KG1 (cell line): Measurements from ENCODE around the gene UNC5B.

Experiments
- DNase-seq: peaks from one replicate; lab custom pipeline; 2025; lab: John Stamatoyannopoulos, UW

The UNC5B gene

DNA sequence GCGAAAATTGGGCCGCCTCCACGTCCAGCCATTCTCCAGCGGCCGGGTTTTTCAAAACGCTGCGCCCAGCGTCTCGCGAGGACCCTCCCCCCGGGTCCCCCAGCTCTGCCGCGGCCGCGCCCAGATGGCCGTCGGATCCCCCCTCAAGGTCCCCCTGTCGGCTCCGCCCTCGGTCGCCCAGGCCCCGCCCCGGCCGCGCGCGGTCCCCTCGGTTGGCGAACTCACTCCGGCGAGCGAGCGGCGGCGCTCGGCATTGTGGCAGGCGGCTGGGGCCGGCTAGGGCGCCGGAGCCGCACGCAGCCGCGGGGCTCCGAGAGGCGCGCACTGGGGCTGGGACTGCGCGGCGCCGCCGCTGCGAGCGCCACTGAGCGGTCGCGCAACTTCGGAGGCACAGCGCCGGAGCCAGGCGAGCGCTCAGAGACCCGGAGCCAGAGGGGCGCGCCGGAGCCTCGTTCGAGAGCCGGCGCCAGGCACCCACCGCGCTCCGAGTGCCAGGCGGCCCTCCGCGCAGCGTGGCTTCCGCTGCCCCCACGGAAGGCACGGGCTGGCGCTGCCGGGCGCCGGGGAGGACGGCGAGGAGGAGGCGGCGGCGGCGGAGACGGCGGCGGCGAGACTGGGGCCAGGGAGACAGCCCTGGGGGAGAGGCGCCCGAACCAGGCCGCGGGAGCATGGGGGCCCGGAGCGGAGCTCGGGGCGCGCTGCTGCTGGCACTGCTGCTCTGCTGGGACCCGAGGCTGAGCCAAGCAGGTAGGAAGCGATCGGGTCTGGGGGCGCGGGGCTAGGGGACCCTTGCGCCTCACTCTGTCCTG is at the start of gene UNC5B:
UNC5B (plus strand) TSS at position 253 of the 809 bp plus-strand sequence; CDS start at position 669, 416 bp downstream.
- peak; percentile 50 for DNase-seq

DNA sequence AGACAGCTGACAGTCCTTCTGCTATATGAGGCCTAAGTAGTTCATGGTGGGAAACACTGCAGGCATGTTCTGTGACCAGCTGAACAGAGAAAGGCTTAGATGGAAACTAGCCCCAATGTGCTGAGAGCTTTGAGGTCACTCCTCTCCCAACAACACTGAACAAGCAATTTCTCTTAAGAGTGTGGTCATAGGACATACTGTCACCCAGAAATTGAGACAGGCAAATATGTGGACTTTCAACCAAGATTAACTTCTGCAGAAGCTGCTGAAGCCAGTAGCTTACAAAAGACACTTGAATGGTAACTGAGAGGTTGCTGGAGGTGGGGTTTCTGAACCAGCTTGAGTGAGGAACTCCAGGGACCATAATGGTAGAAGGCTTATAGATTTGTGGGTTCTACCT is 38.9 kb upstream of the UNC5B start:
- no peak for DNase-seq

DNA sequence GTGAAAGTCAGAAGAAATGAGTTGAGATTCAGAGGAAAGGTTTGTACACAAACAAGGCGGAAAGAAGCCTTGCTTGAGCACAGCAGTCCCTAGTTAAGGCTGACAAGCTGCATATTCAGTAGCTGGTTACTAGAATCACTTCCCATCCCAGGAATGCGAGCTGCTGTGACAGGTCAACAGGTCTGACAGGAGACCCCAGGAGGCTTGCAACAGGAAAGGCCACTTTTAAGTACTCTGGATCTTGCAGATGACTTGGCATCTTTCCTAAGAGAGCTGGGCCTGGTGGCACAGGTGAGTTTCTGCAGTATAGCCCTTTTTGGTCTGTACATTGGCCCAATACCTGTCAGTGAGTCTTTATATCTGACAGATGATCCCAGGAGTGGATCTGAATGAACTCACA is 35.7 kb upstream of the UNC5B start:
- no peak for DNase-seq

DNA sequence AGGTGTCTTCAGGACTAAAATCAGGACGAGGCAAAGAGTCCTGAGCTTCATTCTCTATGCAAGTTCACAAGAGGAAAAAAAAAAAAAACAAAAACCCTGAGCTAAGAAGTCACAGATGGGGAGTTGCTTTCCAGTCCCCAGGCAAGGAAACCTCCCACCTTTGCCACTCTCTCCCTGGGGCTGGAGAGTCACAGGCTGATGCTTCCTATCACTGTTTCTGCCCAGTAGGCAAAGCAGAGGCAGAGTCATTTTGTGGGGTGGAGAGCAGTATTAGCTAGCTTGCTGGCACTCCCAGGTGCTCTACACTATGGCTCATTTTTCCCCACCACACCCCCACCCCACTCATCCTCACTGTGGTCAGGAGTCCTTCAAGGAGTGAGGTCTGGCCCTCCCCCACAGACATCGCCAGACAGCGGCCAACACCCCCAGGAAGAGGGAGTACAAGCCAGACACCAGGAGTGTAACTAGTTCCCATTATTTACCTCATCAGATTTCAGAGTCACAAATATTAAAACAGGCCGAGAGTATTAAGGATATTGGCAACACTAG is 34.6 kb upstream of the UNC5B start:
- no peak for DNase-seq

- no peak for DNase-seq
Measured at GRCh38 chr10:71178880-71179279, 33.5 kb upstream of the UNC5B start.

DNA sequence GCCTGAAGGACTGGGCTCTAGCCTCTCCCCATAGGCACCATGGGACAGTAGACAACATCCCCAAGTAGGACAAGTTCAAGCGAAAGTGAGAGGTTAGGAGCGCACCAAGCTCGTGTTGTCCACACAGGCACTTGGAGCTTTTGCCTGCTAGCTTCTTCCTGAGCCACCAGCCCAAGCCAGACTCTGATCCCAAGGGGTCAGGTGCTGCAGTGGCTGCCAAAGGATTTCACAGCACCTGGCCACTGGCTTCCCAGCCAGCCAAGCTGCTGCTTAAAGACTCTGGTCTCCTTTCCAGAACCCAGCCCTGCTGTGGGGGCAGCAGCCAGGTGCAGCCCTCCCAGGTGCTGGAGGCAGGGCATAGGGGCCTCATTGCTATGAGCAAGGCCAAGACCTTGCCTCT is 33.0 kb upstream of the UNC5B start:
- no peak for DNase-seq

DNA sequence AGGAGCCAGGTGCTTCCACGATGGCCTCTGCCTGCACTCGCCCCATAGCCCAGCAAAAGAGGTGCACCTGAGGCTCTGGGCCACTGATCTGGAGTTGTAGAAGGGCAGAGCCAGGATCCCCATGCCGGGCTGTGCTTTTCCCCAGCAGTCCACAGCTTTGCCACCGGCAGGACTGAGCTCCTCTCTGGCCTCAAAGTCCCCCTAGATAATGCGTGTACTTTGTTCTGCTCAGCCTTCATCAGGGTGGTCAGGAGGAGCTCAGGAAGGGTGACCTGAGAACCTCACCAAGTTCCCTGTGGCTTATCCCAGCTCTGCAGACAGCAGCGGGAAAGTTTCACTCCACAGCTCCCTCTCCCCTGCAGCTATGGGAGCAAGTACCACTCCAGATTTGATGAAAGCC is 27.9 kb upstream of the UNC5B start:
- DNase-seq = no peak

- DNase-seq = no peak
Measured at GRCh38 chr10:71185209-71185608, 27.2 kb upstream of the UNC5B start.

GRCh38 chr10:71187197-71187596 is 25.2 kb upstream of the UNC5B start:
- DNase-seq = no peak

DNA sequence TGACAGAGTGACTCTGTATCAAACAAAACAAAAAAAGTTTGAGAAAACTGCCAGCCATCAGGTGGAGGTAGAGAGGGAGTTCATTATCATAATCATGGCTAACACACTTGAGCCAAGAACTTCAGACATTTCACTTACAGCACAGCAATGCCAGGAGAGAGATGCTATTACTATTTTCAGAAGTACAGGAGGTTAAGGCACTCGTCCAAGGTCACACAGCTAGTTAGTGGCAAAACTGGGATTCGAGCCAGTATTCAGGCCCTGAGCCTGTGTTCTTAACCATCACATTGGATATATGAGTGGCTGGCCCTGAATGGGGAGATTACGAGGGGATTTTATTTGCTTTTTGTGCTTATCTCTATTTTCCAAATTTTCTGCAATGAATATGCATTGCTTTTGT is 24.8 kb upstream of the UNC5B start:
- no peak for DNase-seq

- no peak for DNase-seq
Measured at GRCh38 chr10:71188201-71188600, 24.2 kb upstream of the UNC5B start.

- DNase-seq = no peak
Measured at GRCh38 chr10:71191019-71191418, 21.4 kb upstream of the UNC5B start.

DNA sequence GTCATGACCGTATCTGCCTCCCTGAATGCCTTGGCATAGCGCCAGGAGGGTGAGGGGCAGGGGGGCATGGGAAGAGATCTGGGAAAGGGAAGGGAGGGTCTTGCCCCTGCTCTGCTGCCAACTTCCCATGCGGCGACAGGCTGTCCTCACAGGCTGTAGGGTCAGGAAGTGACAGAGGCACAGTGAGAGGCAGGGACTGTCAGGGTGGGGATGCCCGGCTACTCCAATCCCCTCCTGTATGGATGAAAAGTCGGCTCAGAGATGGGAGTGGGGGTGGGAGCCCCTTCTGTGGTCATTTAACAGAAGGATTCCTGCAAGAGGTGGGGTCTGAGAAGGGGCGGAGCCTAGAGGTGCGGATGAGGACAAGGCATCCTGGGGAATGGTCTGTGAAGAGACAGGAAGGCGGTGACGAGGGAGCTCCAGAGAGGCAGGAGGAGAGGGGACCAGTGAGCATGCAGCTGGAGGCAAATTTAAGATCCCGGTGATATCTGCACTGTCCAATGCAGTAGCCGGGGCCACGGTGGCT is 20.8 kb upstream of the UNC5B start:
- no peak for DNase-seq

GRCh38 chr10:71193516-71193915 is 18.9 kb upstream of the UNC5B start:
- DNase-seq = no peak

GRCh38 chr10:71197955-71198354 is 14.4 kb upstream of the UNC5B start:
- DNase-seq = no peak

DNA sequence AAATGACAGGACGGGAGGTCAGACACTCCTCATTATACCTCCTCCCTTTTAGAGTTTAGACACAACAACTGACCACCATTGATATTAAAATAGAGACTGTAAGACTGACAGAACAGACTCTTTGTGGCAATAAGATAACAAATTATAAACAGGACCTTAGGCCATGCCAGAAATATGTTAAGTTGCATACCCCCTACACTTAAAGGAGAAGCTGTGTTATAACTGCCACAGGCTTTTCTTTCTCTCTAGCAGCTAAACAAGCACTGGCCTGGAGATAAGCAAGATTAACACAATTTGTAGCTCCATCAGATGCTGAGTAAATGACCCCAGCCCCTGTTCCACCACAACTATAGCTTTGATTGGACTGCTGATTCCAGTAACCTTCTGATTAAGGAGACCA is 10.5 kb upstream of the UNC5B start:
- no peak for DNase-seq

DNA sequence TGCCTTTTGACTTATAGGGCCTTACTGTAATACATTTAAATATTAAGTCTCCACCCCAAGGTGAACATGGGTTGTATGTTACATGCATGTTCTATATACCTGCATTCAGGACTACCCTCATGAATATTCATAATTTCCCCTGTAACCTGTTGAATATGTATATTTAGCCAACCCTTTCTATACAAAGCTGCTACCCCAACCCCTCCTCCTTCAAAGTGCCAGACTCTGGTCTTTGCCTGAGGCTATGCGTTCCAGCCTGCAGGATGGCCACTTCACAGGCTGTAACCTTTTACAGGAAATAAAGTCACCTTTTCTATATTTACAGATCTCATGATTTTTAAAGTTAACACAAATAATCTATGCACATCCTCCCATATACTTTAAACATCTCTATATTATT is 10.1 kb upstream of the UNC5B start:
- DNase-seq = no peak

DNA sequence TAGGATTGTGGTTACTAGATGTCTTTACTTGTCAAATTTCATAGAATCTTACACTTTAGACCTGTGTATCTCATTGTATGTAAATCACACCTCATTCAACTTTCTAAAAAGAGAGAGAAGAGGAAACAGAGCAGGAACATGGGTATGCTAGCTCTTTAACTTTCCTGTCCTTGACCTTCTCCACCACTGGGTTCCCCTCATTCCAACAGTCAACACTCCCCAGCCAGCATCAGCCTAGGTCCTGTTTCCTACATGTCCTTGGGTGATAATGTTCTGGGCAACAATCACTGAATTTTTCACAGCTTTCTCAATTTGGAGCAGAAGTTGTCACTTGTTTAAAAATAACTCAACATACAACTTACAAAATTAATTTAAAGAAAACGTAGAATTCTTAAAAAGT is 9.2 kb upstream of the UNC5B start:
- DNase-seq = no peak

DNA sequence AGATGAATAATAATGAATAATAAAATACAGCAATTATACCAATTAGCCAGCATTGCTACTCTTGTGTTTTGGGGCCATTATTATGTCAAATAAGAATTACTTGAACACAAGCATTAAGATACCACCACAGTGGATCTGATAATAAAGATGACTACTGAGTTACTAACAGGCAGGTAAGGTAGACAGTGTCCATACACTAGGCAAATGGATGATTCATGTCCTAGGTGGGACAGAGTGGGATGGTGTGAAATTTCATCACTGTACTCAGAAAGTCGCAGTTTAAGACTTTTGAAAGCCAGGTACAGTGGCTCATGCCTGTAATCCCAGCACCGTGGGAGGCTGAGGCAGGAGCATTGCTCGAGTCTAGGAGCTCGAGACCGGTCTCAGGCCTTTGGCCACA is 8.7 kb upstream of the UNC5B start:
- no peak for DNase-seq

GRCh38 chr10:71204746-71205145 is 7.6 kb upstream of the UNC5B start:
- DNase-seq = no peak

DNA sequence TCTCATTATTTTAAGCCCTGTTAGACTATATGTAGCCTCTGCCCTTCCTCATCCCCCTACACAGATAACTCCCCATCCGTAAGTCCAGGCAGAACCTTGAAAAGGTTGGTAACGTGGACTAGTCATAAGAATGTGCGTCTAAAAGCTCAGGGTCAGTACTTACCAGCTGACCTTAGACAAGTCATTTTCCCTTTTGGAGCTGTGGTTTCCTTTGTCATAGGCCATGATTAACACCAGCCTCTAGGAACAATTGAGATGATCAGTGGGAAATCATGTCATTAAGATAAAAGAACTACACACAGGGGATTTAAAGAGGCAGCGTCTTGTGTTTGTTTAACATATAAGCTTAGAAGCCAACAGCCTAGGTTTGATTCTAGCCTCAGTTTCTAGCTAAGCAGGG is 6.9 kb upstream of the UNC5B start:
- DNase-seq = no peak

GRCh38 chr10:71206911-71207310 is 5.5 kb upstream of the UNC5B start:
- DNase-seq = no peak

GRCh38 chr10:71207578-71207977 is 4.8 kb upstream of the UNC5B start:
- DNase-seq = no peak

DNA sequence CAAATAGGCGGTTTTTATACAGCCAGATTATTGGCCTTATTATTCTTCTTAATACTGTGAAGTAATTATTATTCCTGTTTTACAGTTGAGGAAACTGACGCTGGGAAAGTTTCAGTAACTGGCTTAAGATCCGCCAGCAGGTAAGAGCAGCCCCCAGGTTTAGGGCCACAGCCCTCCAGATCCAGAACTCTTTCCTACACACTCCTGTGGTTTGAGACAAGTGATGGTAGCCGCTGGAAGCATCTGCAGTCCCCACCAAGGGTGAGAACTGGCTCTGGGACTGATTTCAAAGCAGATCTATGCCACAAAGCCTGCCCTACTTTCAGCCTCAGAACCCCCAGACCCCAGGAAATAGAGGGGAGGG is 3.0 kb upstream of the UNC5B start:
- no peak for DNase-seq
